ENCODE measurements around the gene GLRX5.

- TF ChIP-seq, protein P1, sequence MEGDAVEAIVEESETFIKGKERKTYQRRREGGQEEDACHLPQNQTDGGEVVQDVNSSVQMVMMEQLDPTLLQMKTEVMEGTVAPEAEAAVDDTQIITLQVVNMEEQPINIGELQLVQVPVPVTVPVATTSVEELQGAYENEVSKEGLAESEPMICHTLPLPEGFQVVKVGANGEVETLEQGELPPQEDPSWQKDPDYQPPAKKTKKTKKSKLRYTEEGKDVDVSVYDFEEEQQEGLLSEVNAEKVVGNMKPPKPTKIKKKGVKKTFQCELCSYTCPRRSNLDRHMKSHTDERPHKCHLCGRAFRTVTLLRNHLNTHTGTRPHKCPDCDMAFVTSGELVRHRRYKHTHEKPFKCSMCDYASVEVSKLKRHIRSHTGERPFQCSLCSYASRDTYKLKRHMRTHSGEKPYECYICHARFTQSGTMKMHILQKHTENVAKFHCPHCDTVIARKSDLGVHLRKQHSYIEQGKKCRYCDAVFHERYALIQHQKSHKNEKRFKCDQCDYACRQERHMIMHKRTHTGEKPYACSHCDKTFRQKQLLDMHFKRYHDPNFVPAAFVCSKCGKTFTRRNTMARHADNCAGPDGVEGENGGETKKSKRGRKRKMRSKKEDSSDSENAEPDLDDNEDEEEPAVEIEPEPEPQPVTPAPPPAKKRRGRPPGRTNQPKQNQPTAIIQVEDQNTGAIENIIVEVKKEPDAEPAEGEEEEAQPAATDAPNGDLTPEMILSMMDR (conservative IDR thresholded peaks at IDR 0.05; ENCODE audit: low read depth in 2 of 2): no peak
- TF ChIP-seq EZH2 (IDR thresholded peaks at IDR 0.05; ENCODE audit: low read depth, unreplicated experiment) (no peak), NANOG (IDR thresholded peaks at IDR 0.05; ENCODE audit: borderline replicate concordance) (no peak), EZH2phosphoT487 (IDR thresholded peaks at IDR 0.05; ENCODE audit: unreplicated experiment) (no peak), ZNF114 (CRISPR knock-in tag; IDR thresholded peaks at IDR 0.05) (no peak), POLR2AphosphoS5 (IDR thresholded peaks at IDR 0.05; ENCODE audit: low read depth) (no peak), CREB1 (CRISPR knock-in tag; IDR thresholded peaks at IDR 0.05; ENCODE audit: low read depth) (no peak), ETS1 (IDR thresholded peaks at IDR 0.05) (no peak), JUNB (IDR thresholded peaks at IDR 0.05; ENCODE audit: unreplicated experiment) (no peak)
- TF ChIP-seq, protein P2, sequence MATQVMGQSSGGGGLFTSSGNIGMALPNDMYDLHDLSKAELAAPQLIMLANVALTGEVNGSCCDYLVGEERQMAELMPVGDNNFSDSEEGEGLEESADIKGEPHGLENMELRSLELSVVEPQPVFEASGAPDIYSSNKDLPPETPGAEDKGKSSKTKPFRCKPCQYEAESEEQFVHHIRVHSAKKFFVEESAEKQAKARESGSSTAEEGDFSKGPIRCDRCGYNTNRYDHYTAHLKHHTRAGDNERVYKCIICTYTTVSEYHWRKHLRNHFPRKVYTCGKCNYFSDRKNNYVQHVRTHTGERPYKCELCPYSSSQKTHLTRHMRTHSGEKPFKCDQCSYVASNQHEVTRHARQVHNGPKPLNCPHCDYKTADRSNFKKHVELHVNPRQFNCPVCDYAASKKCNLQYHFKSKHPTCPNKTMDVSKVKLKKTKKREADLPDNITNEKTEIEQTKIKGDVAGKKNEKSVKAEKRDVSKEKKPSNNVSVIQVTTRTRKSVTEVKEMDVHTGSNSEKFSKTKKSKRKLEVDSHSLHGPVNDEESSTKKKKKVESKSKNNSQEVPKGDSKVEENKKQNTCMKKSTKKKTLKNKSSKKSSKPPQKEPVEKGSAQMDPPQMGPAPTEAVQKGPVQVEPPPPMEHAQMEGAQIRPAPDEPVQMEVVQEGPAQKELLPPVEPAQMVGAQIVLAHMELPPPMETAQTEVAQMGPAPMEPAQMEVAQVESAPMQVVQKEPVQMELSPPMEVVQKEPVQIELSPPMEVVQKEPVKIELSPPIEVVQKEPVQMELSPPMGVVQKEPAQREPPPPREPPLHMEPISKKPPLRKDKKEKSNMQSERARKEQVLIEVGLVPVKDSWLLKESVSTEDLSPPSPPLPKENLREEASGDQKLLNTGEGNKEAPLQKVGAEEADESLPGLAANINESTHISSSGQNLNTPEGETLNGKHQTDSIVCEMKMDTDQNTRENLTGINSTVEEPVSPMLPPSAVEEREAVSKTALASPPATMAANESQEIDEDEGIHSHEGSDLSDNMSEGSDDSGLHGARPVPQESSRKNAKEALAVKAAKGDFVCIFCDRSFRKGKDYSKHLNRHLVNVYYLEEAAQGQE (IDR thresholded peaks at IDR 0.05; ENCODE audit: unreplicated experiment): no peak
These were observed 10.8 kb downstream of the GLRX5 start for GRCh38 chr14:95545515-95546168.
